Middle frontal gyrus (tissue), 1 donor: ENCODE results near the gene KERA.

Source experiments
- DNase-seq: peaks from one replicate; pipeline ENCODE4 v3.0.0-alpha.2; 2015; ENCODE audit warnings: low spot score; ENCODE audit errors: extremely low spot score

KERA gene

GRCh38 chr12:91074154-91074709 lies 16.4 kb upstream of the KERA start:
- no peak for DNase-seq

DNA sequence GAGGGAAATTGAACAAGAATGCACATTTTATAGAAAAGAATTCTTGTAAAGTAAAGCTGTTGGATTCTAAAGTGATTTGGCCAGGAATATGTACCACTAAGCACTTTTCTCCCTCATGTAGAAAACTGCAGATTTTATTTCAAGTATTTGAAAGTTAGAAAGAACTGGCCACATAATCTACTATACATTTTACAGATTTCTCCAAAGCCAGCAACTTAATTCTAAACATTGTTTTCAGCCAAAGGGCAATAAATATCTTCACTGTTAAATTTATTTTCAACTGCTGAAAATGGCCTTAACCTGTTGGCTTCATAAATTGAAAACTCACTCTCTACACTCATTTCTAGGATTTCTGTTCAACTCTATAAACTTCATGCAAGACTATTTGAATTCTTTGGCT lies 15.6 kb upstream of the KERA start:
- DNase-seq: no peak

DNA sequence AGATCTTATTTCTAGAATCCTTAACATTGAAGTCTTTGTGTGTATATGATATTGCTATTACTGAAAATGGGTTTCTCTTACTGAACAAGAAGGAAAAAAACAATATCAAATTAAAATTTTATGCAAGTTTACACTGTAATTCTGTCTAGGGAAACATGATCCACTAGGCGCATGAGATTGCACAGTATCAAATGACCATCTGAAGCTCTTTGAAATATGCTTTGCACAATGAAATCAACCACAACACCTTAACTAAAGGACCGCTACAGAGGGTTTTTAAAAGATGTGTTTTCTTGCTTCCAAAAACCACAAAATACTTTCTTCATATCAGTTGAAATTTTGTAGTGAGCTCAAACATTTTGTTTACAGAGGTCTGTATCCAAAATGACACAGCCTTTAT lies 15.1 kb upstream of the KERA start:
- DNase-seq: no peak

DNA sequence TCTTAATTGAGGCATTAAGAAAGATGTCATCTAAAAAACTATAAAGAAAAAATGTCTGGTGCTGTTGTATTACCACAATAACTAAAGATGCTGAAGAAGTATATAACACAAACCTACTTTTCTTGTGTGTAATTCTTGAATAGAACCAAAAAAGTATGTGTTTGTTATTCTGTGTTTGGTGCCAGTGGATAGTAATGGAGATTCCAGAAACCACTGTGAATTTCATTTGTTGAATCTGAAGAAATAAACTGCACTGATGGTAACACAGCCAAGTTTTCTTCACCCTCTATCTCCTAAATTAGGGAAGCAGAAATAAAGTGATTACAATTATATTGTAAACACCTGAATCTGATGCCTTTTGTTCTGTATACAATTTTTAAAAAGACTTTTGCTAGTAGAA lies 13.1 kb upstream of the KERA start:
- no peak for DNase-seq

- no peak for DNase-seq
These were observed 7.6 kb upstream of the KERA start for GRCh38 chr12:91065396-91065795.

GRCh38 chr12:91064640-91065039 lies 6.8 kb upstream of the KERA start:
- DNase-seq: no peak

DNA sequence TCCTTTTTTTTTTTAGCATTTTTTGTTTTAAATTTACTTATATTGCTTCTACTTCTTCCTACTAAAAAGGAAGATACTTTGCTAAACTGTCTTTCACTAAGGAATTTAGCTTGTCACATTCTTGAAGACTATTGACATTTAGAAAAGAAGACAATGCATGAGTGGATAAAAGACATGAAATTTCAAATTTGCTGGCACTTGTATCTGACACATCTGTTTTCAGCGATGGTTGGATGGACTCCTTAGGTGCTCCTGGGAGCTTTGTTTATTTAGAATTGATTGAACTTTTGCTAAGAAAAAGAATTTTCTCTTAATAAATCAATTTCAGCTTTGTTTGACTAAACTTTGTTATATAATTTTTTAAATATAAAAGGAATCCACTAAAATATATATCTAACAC lies 3.3 kb upstream of the KERA start:
- no peak for DNase-seq

- no peak for DNase-seq
These were observed 1.4 kb upstream of the KERA start for GRCh38 chr12:91059211-91059610.

DNA sequence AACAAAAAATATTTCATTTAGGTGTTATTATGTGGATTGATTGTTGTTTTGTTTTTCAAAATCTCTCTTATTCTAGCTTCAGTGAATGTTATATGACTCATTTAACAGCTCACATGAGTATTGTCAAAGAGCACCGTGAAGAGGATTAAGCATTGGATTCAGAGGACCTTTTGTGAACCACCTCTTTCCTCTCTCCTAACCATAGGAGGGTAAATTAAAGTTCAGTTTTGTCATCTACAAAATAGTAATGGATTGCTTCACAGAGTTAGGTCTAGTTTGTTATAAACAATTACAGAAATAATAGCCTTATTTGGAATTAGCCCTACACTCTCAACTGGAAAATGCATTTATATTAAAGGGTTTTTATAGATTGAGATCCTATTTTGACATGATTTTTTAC lies 962 bp upstream of the KERA start:
- no peak for DNase-seq

DNA sequence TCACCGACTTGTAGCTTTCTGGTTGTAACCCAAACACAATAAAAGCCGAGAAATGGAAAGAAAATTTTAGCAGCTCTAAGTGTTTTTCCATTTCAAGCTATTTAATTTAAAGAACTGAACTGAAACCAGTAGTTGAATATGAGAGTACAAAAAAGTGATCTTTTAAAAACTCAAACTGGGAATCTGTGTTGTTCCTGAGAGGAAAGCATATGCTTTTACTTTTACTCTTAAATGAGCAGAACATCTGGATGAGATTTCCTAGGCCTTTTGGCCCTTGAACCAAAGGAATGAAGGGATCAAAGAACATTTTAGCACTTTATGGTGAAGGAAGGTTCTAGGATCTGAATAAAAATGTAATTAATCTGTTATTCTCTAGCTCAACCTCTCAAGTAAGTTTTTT lies 1.3 kb downstream of the KERA start:
- DNase-seq: no peak

- DNase-seq: no peak
These were observed 1.8 kb downstream of the KERA start for GRCh38 chr12:91055976-91056375.

DNA sequence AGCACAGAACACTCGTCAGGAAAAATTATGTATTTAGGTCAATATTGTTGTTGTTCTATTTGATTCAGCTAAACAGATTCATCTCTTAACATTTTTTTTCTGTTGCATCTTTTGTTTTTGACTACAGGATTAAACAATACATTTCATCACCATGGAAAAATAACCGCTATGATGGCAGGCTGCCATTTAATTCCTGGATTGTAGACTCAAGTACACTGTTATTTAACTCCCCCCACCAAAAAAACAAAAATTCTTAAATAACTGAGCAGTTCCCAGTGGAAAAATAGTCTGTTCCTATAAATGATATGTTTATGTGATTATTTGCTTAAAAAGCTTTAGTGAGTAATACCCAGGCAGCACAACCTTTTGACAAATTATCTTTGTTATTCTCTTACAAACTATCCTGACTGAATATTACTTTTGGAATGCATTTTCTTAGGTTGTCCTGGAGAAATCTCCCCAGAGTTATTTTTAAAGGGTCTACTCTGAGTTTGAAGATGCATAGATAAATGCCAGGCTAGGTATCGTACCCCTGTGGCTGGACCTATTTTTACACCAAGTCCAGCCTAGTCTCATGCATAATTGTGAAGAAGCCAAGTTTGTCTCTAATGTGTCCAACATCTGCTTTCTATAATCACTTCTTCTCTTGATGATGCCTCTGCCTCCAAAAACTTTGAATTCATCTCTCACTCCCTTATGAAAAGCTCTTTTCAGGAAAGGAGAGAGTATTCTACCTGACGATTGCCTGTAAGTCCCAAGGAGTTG lies 3.7 kb downstream of the KERA start:
- no peak for DNase-seq

DNA sequence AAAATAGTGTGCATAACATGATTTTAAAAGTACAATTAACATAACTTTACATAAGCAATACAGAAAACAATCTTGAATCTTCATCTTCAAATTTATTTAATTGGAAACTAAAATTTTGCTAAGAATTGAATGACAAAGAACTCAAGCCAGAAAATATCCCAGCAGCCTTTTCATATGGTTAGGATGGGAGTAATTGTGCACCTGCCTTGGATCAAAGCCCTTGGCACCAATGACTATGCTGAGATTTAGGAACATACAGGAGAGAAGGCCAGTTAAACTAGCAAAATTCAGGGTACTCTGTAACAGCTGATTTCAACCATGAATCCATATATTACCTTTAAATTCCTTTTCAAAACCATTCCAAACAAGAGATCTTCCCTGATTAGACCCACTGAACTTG lies 5.8 kb downstream of the KERA start:
- no peak for DNase-seq

GRCh38 chr12:91044586-91044985 lies 13.2 kb downstream of the KERA start:
- no peak for DNase-seq

- DNase-seq: no peak
These were observed 14.4 kb downstream of the KERA start for GRCh38 chr12:91043408-91043807.

- no peak for DNase-seq
These were observed 17.6 kb downstream of the KERA start for GRCh38 chr12:91040096-91040755.

DNA sequence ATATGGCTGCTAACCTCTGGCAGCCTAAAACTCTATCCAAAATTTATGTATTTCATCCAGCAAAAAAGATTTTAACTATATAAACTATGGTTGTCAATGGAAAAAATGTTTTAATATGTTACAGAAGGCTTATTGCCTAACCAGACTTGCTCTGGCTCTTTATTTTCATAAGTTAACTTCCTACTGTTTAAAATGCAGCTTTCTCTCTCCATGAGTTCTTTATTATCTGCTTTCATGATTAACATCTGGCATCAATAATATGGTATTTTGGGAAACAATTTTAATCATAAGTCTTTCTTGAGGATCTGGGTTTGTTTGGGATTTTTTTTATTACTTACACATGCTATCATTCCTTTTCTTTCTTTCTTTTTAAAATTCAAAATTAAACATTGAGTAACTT lies 20.5 kb downstream of the KERA start:
- no peak for DNase-seq

GRCh38 chr12:91033251-91033650 lies 24.6 kb downstream of the KERA start:
- DNase-seq: no peak

- no peak for DNase-seq
These were observed 34.4 kb downstream of the KERA start for GRCh38 chr12:91023326-91024004.

GRCh38 chr12:91021076-91021475 lies 36.7 kb downstream of the KERA start:
- DNase-seq: no peak

DNA sequence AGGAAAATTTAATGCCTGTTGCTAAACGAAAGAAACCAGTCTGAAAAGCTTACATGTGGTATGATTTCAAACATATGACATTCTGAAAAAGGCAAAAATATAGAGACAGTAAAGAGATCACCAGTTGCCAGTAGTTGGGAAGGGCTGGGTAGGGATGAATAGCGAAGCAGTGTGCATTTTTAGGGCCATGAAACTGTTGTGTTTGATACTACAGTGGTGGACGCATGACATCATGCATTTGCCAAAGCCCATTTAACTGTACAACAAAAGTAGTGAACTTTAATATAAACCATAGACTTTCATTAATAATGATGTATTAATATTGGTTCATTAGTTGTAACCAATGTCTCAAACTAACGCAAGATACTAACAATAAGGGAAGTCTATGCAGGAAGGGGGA lies 38.4 kb downstream of the KERA start:
- no peak for DNase-seq

GRCh38 chr12:91017511-91018263 lies 40.1 kb downstream of the KERA start:
- DNase-seq: no peak
